ENCODE data around the gene TFPT.

Gene TFPT

DNA sequence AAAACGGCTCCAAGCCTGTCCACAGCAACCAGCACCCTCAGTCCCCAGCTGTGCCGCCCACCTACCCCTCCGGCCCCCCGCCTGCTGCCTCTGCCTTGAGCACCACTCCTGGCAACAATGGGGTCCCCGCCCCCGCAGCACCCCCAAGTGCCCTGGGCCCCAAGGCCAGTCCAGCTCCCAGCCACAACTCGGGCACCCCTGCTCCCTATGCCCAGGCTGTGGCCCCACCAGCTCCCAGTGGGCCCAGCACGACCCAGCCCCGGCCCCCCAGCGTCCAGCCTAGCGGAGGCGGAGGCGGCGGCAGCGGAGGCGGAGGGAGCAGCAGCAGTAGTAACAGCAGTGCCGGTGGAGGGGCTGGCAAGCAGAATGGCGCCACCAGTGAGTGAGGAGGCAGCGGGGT lies 32.7 kb upstream of the TFPT start:
- no peak for DNase-seq

DNA sequence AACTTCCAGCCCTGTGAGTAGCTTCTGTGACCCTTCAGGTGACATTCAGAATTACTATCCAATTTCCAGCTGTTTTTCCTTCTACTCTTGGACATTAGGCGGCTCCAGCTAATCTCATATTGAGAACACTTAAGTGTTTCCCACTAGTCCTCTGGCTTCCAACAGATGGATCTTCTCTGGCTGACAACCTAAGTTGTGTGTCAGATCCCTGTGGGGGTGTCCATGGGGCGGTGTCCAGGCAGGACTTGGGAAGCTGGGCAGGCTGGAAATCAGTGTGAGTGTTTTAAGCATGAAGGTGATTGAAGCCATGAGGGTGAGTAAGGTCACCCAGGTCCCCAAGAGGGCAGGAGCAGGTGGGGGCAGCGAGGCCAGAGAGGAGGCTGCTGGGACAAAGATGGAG lies 32.2 kb upstream of the TFPT start:
- DNase-seq, result no peak

DNA sequence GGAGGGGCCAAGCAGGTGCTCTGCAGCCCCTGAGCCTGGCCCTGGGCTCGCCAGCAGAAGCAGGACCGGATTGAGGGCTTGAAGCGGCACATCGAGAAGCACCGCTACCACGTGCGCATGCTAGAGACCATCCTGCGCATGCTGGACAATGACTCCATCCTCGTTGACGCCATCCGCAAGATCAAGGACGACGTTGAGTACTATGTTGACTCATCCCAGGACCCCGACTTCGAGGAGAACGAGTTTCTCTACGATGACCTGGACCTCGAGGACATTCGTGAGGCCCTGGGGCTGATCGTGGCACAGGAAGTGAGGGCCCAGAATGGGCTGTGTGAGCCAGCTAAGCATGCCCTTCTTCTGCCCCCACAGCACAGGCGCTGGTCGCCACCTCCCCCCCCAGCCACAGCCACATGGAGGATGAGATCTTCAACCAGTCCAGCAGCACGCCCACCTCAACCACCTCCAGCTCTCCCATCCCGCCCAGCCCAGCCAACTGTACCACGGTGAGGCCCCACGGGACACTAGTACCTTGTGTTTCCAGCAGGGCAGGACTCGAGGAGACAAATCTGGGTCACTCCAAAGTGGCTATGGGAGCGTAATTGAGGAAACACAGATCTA lies 30.2 kb upstream of the TFPT start:
- no peak for DNase-seq

DNA sequence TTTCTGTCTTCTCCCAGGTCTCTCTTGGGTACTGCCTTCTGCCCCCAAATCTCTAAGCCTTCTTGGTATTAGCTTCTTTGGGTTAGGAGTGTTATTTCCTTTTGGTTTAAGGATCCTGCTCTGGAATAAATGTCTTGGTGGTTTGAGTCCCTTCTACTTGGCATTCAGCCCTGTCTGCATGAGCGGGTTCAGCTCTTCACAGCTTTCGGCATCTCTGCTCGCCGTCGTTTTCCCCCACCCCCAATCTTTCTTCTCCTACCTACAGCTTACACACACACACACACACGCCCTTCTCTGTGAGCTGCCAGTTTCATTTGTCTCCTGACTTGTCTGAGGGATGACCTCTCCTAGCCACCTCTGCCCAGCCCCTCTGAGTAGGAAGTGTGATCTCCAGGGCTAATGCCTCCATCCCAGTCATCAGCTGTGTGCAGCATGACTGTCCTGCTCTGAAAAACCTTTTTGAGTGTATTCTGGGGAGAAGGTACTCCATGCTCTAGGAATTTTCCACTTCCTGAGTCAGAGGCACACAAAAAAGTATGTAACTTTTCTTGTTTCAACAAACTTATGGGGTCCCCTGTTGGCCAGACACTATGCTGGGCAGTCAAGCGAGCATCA lies 26.8 kb upstream of the TFPT start:
- no peak for DNase-seq

DNA sequence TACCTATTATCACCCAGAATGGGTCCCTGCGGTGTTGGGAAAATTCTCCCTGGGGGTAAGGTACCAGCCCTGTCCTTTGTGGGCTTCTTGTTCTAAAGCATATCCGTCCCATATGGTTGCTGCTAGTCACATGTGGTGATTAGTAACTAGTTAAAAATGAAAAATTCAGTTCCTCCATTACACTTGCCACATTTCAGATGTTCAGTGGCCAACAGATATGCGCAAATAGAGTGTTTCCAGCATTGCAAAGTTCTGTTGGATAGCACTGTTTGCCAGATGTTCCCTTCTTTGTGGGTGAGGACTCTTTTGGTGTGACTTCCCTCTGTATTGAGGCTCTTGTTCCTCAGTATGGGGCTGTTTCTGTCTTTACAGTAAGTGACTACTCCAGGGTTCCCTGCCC lies 25.9 kb upstream of the TFPT start:
- DNase-seq, result no peak

DNA sequence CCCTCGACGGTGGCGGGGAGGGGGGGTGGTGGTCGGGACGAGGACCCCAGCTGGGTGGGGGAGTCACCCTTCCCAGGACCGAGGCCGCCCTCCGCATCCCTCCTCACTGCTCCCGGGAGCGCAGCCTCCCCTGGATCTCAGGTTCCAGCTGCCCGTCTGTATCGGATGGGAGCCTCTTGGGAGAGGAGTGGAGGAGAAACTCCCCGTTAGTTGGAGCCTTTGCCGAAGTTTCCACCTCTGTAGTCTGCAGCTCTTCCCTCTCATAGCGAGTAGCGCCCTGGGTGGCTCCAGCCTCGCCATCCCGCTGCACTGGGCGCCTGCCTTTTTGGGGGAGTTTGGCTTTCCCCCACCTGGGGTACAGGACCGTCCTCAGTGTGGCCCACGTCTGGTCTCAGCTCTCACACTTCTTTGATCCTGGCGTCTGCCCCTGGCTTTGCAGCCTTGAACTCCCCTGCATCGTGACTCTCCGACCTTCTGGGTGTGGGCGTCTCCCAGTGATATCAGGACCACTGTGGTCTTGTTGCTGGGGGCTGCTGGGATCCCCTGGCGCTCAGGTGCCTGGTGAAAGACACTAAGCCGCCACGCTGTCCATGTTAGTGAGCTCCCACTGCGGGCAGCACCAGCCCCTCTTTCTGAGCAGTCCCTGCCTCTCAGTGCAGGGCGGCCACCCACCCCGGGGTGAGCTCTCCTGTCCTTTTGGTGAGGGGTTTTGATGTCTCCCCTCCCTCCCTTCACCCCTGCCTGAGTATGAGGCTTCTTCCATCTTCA lies 23.2 kb upstream of the TFPT start:
- peak; percentile 52 for DNase-seq

DNA sequence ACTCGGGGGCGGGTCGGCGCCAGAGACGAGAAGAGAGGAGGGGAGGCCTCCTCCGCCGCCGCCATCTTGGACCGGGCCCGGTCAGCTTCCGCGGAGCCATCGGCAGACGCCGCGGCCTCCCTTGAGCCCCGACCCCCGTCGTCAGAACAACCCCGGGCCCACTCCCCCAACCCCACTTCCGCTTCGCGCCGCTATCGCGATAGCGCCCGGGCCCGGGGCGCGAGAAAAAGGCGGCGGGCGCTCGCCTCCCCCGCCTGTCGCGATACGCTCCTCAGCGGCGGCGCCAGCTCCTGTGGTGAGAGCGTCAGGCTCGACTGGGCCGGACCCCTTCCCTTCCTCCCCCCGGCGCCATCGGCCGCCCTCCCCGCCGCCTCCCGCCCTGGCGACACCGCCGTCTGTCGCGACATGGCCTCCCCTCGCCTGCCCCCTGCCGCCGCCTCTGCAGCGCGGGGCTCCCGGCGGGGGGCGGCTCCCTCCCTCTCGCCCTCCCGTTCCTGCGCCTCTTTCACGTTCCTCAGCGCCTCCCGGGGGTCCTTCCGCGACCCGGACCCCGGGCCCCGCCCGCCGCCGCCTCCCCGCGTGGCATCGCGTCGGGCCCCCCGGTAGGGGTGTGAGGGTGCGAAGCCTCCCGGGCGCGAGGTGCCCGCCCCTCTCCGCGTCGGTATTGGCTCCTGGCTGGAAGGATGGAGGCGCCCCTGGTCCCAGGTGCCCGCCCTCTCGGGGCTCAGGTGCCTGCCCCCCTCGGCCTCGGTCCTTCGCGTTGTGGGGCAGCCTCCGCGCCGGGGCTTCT lies 22.4 kb upstream of the TFPT start, which contains the start of gene CNOT3:
TSS of gene CNOT3 (plus strand) at position 64 of the 790 bp plus-strand sequence. CDS start 5,217 bp downstream, outside the sequence.
- peak; percentile 52 for DNase-seq

DNA sequence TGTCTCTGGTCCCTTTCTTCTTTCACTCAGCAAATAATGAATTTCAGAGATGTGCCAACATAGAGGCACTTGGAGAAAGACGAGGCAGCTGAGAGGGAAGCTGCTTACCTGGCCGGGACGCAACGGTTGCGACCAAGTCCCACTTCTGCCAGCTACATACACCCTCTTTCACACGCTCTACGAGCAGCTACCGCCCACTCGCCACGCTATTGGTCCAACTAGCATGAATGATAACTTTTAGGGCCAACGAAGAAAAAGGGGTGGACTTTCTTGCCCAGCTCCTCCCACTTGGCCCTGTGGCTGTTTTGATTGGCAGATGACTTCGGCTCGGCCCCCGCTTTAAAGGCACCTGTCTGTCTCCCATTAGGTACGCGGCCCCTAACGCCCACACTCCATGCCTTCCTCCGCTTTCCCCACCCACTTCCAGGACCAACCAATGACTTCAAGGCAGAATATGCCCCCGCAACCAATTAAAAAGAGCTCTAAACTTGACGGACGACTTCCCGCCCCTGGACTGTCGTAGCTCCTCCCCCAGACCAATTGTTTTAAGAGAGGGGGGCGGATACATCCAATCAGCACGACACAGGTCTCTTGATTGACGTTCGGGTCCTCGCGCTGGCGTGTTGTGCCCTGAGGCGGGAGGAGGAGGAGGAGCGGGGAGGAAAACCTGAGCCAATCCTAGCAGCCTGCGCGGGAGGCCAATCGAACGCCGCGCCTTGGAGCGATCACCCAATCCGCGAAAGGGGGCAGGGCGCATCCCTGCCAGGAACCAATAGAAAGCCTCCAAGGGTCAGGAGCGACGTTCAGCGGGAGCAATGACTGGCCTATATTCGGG lies 21.6 kb upstream of the TFPT start:
- peak; percentile 99 for DNase-seq

DNA sequence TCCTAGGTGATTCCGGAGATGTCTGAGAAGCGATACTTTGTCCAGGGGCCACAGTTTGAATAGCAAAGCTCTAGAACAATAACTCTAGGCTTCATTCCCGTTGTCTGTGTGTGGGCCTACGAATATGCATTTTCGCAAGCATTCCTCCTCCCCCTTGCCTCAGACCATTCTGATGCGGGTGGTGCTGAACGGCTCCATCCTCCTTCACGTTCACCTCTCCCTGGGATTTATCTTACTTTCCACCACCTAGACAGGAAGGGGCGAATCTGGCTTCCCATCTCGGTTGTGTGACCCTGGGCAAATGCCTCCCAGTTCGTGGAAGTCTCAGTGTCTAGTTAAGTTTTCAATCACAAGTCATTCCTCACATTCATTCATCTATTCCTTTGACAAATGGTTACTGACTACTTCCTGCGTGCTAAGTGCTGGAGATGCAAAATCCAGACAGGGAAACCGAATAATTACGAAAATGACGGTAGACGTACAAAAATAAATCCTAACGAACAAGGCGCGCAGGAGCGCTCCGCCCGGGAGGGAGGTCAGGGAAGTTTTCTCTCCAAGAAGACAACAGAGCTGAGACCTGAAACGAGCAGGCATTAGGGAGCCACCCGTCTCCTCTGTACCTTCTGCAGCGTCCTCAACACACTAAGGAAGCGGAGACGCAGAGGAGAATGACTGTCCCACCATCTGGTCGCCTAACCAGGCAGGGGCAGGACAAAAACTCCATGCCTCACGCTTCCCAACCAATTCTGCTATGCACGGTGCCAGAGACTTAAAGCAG lies 20.8 kb upstream of the TFPT start:
- DNase-seq, result no peak

DNA sequence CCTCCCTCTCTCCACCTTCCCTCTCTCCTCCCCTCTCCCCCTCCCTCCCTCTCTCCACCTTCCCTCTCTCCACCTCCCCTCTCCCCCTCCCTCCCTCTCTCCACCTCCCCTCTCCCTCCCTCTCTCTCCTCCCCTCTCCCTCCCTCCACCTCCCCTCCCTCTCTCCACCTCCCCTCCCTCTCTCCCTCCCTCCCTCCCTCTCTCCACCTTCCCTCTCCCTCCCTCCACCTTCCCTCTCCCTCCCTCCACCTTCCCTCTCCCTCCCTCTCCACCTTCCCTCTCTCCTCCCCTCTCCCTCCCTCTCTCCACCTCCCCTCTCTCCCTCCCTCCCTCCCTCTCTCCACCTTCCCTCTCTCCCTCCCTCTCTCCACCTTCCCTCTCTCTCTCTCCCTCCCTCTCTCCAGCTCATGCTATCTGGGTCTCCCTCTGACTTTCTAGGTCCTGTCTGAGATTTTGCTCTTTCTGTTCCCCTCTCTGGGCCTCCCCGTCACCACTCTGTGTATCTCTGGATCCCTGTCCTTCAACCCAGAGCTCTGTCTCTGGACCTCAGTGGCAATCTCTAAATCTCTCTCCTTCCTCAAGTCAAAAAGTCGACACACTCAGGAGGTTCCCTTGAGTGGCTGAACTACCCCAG lies 18.6 kb upstream of the TFPT start:
- no peak for DNase-seq

DNA sequence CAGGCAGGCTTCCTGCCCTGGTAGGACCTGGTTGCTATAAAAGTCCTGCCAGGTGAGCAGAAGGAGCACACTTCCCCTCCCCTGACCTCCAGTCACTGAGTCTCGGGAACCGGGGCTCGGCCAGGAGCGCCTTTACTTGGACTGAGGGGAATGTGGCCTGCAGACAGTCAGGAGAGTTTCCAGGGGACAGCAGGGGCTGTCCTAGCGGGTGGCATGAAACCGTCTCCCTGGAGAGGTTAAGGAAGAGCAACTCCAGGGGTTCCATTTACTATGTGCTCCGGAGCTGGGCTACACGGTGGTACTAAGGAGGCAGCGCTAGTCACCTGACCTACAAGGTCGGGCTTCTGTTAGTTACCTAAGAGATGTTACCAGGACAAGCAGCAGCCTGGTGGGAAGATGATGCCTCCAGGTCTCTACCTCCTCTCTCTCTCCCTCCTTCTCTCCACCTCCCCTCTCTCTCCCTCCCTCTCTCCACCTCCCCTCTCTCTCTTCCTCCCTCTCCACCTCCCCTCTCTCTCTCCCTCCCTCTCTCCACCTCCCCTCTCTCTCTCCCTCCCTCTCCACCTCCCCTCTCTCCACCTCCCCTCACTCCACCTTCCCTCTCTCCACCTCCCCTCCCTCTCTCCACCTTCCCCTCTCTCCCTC lies 18.0 kb upstream of the TFPT start:
- DNase-seq, result no peak

DNA sequence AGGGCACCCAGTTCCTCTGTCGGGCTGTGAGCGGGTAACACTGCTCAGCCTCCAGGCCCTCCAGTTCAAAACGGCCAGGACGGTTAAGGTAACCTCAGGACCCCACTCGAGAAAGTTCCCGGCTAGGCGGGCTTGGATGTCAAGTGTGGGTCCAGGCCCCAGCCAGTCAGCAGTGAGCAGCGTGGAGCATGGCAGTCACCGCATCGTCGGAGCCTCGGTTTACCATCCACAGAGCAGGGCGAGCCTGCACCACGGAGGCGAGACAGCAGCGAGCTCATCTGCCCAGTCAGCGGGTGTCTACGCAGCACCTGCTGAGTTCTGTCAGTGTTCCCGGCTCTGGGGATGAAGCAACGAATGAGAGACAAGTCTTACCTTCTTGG lies 14.2 kb upstream of the TFPT start:
- DNase-seq, result no peak

DNA sequence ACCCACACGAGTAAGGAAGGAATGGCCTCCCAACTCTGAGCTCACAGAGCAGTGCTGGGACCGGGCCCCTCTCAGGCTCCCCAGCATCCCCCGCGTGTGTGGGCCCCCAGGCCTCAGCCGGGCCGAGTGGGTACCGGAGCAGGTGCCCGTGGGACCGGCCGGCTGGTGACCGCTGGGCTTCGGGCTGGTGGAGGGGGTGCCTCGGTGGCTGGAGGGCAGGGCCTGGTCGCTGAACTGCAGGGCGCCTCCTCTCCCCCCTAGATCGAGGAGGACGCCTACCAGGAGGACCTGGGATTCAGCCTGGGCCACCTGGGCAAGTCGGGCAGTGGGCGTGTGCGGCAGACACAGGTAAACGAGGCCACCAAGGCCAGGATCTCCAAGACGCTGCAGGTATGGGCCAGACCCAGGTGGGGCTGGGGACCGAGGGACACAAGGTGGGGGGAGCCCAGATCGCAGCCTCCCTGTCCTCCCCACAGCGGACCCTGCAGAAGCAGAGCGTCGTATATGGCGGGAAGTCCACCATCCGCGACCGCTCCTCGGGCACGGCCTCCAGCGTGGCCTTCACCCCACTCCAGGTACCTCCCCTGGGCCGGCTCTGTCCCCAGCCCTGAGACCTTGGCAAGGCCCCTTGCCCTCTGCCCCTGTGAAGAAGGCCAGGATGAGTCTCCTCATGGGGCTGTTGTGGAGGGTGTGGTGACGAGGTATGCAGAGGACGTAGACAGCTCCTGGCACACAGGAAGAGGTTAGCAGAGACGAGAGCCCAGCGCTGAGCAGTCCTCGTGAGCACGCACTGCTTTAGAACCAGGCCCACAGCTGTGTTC lies 13.5 kb upstream of the TFPT start:
- no peak for DNase-seq

DNA sequence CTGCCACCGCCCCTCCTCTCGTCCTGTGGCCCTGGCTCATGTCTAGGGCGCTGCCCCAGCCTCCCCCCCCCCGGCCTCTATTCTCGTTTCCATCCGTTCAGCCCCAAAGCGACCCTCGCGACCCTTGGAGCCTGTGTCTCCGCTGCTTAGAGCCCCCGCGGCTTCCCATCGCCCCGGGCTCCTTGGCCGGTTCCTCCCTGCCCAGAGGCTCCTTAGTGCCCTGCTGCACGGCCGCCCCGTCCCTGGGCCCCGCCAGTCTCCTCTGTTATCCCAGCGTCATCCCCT lies 12.9 kb upstream of the TFPT start:
- no peak for DNase-seq

DNA sequence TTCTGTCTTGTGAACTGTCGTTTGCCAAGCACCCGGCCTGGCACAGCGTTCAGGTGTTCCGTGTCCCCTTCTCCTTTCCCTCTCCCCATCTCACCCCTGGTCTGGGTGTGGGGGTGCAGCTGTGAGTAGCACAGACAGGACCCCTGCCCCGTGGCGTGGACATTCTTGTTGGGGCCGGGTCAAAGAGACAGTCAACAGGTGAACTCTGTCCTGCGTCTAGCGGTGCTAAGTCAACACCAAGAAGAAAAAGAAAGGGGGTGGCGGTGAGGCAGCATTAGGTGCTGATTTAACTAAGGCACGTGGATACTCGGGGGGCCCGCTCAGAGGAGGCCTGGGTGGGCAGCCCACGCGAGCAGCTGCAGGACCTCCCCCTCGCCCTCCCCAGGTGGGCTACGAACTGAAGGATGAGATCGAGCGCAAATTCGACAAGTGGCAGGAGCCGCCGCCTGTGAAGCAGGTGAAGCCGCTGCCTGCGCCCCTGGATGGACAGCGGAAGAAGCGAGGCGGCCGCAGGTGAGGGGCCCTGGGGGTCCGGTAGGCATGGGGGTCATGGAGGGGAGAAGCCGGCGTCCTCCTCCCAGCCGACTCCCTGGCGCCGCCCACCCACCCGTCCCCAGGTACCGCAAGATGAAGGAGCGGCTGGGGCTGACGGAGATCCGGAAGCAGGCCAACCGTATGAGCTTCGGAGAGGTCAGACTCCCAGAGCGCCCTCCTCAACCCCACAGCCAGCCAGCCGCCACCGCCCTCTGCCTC lies 12.4 kb upstream of the TFPT start:
- DNase-seq, result no peak

DNA sequence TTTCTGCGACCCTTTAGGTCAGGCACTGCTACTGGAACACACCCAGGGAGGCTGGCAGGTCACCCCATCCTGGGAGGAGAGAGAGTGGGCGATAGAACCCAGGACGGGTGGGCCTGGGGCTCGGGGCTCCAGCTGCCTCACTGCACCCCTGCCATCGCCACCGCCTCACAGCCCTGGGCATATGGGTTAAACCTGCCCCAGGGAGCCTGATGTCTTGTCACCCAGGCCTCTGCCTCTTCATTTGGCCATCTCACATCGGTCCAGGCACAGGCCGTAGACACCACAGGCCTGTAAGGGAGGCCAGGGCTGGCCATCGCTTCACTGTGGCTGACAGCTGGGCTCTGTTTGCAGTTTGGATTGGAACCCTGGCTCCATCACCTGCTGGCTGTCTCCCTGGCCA lies 10.3 kb upstream of the TFPT start:
- DNase-seq, result no peak

DNA sequence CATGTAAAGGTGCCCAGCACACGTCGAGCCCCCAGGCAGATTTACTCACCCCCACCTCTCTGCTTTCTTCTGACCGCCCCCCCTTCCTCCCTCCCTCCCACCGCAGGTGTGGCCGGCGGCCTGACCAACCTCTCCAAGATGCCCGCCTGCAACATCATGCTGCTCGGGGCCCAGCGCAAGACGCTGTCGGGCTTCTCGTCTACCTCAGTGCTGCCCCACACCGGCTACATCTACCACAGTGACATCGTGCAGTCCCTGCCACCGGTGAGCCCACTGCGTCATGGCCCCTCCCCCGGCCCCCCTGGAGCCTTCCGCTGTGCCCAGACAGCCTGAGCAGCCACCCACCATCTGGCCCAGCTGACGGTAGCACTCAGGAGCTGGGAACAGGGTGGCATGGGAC lies 8.9 kb upstream of the TFPT start:
- DNase-seq, result no peak

DNA sequence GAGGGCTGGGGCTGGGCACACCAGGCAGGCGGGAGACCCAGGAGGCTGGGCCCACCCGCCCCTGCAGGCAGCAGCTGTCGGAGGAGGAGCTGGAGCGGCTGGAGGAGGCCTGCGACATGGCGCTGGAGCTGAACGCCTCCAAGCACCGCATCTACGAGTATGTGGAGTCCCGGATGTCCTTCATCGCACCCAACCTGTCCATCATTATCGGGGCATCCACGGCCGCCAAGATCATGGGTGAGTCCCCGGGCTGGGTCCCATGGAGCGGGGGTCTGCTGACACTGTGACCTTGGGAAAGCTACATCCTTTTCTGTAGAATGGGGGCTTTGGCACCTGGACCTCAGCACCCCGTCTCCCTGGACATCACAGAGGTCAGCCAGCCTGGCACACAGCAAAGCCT lies 8.2 kb upstream of the TFPT start:
- no peak for DNase-seq

DNA sequence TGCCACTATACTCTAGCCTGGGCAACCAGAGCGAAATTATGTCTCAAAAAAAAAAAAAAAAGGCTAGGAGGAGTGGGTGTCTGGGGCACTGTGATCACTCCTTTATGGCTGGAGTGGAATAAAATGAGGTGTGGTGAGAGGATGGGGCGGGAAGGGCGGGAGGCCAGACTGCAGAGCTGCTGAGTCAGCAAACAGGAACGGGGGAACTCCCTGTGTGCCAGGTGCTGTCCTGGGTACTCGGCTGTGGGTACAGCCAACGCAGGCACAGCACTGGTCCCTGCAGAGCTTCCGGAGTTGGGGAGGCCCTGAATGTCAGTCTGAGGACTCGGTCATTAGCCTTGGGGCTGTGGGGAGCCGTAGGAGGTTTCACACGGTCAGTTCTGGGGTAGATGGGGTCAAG lies 5.8 kb upstream of the TFPT start:
- no peak for DNase-seq
